HepG2 (cell line): ENCODE results near the gene HBEGF. TPM values are rescaled to one million over a fixed set of nuclear protein-coding genes. Genes with fewer than 3 reads are reported as not detected.

Experiments used
- ATAC-seq: fragments of 200-7000 bp; cut with Tn5 transposase; 3 replicates; pipeline ENCODE4 v1.9.1; 2020; ENCODE audit warnings: mild to moderate bottlenecking, moderate library complexity
- BruUV-seq: library from RNA; stranded (reverse); fragments of 400-500 nt; replicated peaks from 2 replicates; lab custom pipeline; 2021; lab: Mats Ljungman, UMichigan
- CTCF ChIA-PET: fragments of 300-600 bp; formaldehyde crosslinking; extraction: SDS; loops from one replicate; lab custom pipeline; 2021; ENCODE audit warnings: low total read pairs, inconsistent platforms, low intra/inter-chr PET ratio; lab: Yijun Ruan, JAX
- POLR2A ChIA-PET: fragments of 350-600 bp; sonication (Branson Sonifier 250); formaldehyde crosslinking; loops from one replicate; lab custom pipeline; 2020; ENCODE audit warnings: antibody characterized with exemption, inconsistent platforms; lab: Yijun Ruan, JAX
- DNase-seq: peaks from one replicate; pipeline ENCODE4 v3.0.0-alpha.2; 2015; ENCODE audit warnings: low spot score
- FAIRE-seq: peaks from 3 replicates; lab custom pipeline; 2011; peaks lifted over from hg19 to GRCh38; lab: Jason Lieb, UNC
- H2AFZ ChIP-seq: one replicate; pipeline ENCODE4 v1.6.1; 2011; ENCODE audit warnings: low read length, inconsistent platforms
- H3K27ac ChIP-seq: fragments of 300-600 bp; 3 replicates; pipeline ENCODE4 v1.8.0; 2011; ENCODE audit warnings: mixed run types, mild to moderate bottlenecking, mixed read lengths, low read length, inconsistent platforms; ENCODE audit not compliant: insufficient read depth; ENCODE audit errors: extremely low read length
- H3K27me3 ChIP-seq, 2 experiments: fragments of 200-600 bp in 1 of 2; 2 replicates in 1 of 2; 3 replicates in 1 of 2; pipeline versions ENCODE4 v1.6.0 to v1.8.0; 2011; ENCODE audit warnings: low read length in 2 of 2, mild to moderate bottlenecking in 2 of 2, moderate library complexity in 2 of 2, inconsistent platforms in 1 of 2; ENCODE audit not compliant: insufficient read depth in 2 of 2, control insufficient read depth in 1 of 2
- H3K36me3 ChIP-seq, 2 experiments: fragments of 200-600 bp in 1 of 2; replicated peaks in 1 of 2; 2 replicates in 1 of 2; 3 replicates in 1 of 2; pipeline versions ENCODE4 v1.5.1 to v1.8.0; 2011; ENCODE audit warnings: low read length in 2 of 2, inconsistent platforms in 1 of 2; ENCODE audit not compliant: insufficient read depth in 2 of 2, control insufficient read depth in 1 of 2
- H3K4me1 ChIP-seq: 2 replicates; pipeline ENCODE4 v1.5.1; 2012; ENCODE audit warnings: low read length, inconsistent platforms; ENCODE audit not compliant: insufficient read depth
- H3K4me2 ChIP-seq: 2 replicates; pipeline ENCODE4 v1.6.0; 2011; ENCODE audit warnings: low read depth, low read length, inconsistent platforms
- H3K4me3 ChIP-seq, 3 experiments: fragments of 200-600 bp in 1 of 3; sonication (generic), shearing (Covaris generic) in 1 of 3; replicated peaks in 1 of 3; 2 replicates each; pipeline ENCODE4 v1.5.1; 2011 to 2016; ENCODE audit warnings: low read length in 3 of 3, inconsistent platforms in 2 of 3, low read depth in 2 of 3, mild to moderate bottlenecking in 2 of 3, control low read depth in 1 of 3, mixed read lengths in 1 of 3; ENCODE audit not compliant: insufficient read depth in 1 of 3
- H3K79me2 ChIP-seq: one replicate; pipeline ENCODE4 v1.6.1; 2011; ENCODE audit warnings: low read length, inconsistent platforms; ENCODE audit not compliant: insufficient read depth
- H3K9ac ChIP-seq: 2 replicates; pipeline ENCODE4 v1.6.0; 2011; ENCODE audit warnings: mild to moderate bottlenecking, low read depth, low read length, inconsistent platforms; ENCODE audit not compliant: insufficient read depth
- H3K9me3 ChIP-seq: 2 replicates; pipeline ENCODE4 v1.5.1; 2012; ENCODE audit warnings: mild to moderate bottlenecking, low read length
- H4K20me1 ChIP-seq: 2 replicates; pipeline ENCODE4 v1.6.0; 2011; ENCODE audit warnings: inconsistent platforms, mild to moderate bottlenecking, low read length, moderate library complexity; ENCODE audit not compliant: insufficient read depth
- ETS1 ChIP-seq: sonication (generic); formaldehyde crosslinking; IDR thresholded peaks from 2 replicates; pipeline ENCODE4 v1.4.0; 2020; ENCODE audit warnings: missing genetic modification reagents
- KDM1A ChIP-seq: IDR thresholded peaks from 2 replicates; pipeline ENCODE4 v1.6.1; 2016; ENCODE audit warnings: missing compliant biosample characterization
- MEIS1 ChIP-seq: sonication (generic); formaldehyde crosslinking; IDR thresholded peaks from 2 replicates; pipeline ENCODE4 v1.9.0; 2021; ENCODE audit warnings: mild to moderate bottlenecking, missing genetic modification reagents, moderate library complexity, borderline replicate concordance
- SALL2 ChIP-seq: sonication (generic); formaldehyde crosslinking; IDR thresholded peaks from 2 replicates; pipeline ENCODE4 v1.8.1; 2023; ENCODE audit warnings: mild to moderate bottlenecking, missing genetic modification reagents, inconsistent platforms
- SIX1 ChIP-seq: sonication (generic); formaldehyde crosslinking; IDR thresholded peaks from 2 replicates; pipeline ENCODE4 v1.4.0; 2020; ENCODE audit warnings: missing genetic modification reagents, borderline replicate concordance
- SMARCC2 ChIP-seq: fragments of 450-650 bp; IDR thresholded peaks from 2 replicates; pipeline ENCODE4 v1.6.1; 2017; ENCODE audit warnings: antibody characterized with exemption, mild to moderate bottlenecking
- TFDP2 ChIP-seq: sonication (generic); formaldehyde crosslinking; IDR thresholded peaks from 2 replicates; pipeline ENCODE4 v1.4.0; 2020; ENCODE audit warnings: missing genetic modification reagents
- ZBTB7B ChIP-seq: sonication (generic); formaldehyde crosslinking; IDR thresholded peaks from 2 replicates; pipeline ENCODE4 v1.4.0; 2020; ENCODE audit warnings: missing genetic modification reagents
- ZNF180 ChIP-seq: sonication (generic); formaldehyde crosslinking; IDR thresholded peaks from 2 replicates; pipeline ENCODE4 v1.4.0; 2020; ENCODE audit warnings: low read depth, missing genetic modification reagents, borderline replicate concordance
- ZNF232 ChIP-seq: sonication (generic); formaldehyde crosslinking; IDR thresholded peaks from 2 replicates; pipeline ENCODE4 v1.4.0; 2020; ENCODE audit warnings: missing genetic modification reagents, borderline replicate concordance
- ZNF460 ChIP-seq: sonication (generic); formaldehyde crosslinking; IDR thresholded peaks from 2 replicates; pipeline ENCODE4 v1.5.1; 2020; ENCODE audit warnings: missing genetic modification reagents, mild to moderate bottlenecking, borderline replicate concordance
- ZNF781 ChIP-seq: sonication (generic); formaldehyde crosslinking; IDR thresholded peaks from 2 replicates; pipeline ENCODE4 v1.5.1; 2020; ENCODE audit warnings: borderline replicate concordance, mild to moderate bottlenecking, missing genetic modification reagents; ENCODE audit errors: not compliant biosample characterization
- ZNF788 ChIP-seq: sonication (generic); formaldehyde crosslinking; IDR thresholded peaks from 2 replicates; pipeline ENCODE4 v1.5.0; 2020; ENCODE audit warnings: mild to moderate bottlenecking, missing genetic modification reagents, borderline replicate concordance
- ZNF850 ChIP-seq: sonication (generic); formaldehyde crosslinking; conservative IDR thresholded peaks from 2 replicates; pipeline ENCODE4 v1.9.0; 2021; ENCODE audit warnings: mild to moderate bottlenecking, missing genetic modification reagents
- ZZZ3 ChIP-seq: sonication (generic); formaldehyde crosslinking; IDR thresholded peaks from 2 replicates; pipeline ENCODE4 v1.4.0; 2020; ENCODE audit warnings: missing genetic modification reagents, mild to moderate bottlenecking, borderline replicate concordance
- WGBS: methylation state at CpG from one replicate; pipeline ENCODE4 v1.1.6; 2017; ENCODE audit warnings: low lambda C conversion rate; 5-methylcytosine and 5-hydroxymethylcytosine counted together
- in situ Hi-C: cut with HindIII; loops from 2 replicates; pipeline ENCODE4 v1.10.0; 2017; ENCODE audit warnings: low pct_unique_long_range_greater_than_20kb; ENCODE audit not compliant: extremely low pct_ligation_motif_present
- intact Hi-C: fragments of 100-400 bp; cut with micrococcal nuclease; formaldehyde crosslinking; loops from one replicate; pipeline ENCODE4 v1.10.0; 2022; ENCODE audit not compliant: unreplicated experiment
- polyA plus RNA-seq, 8 experiments: library from polyadenylated mRNA; depleted of rRNA in 3 of 8; stranded (reverse) in 7 of 8; unstranded in 1 of 8; fragments of >200 nt; fragmentation: Illumina TruSeq in 4 of 8; extraction: Trizol in 4 of 8; gene quantifications; 2 replicates each; pipeline versions ENCODE4 v1.2.1 to v1.2.3, GENCODE V29; 2011 to 2016; ENCODE audit warnings: low read depth in 4 of 8, missing spikeins in 1 of 8, mixed read lengths in 1 of 8; ENCODE audit not compliant: insufficient read depth in 1 of 8
- total RNA-seq, 5 experiments: library from RNA; depleted of rRNA; stranded (reverse); fragments of >200 nt; fragmentation: Illumina TruSeq; extraction: Trizol; gene quantifications; 2 replicates each; pipeline ENCODE4 v1.2.3, GENCODE V29; 2016; ENCODE audit warnings: low read depth in 1 of 5

HBEGF gene
- total and polyA plus RNA-seq, 2 of the 13 experiments (the other 11 are each of a cell fraction or from before 2014, with no cell fraction given): 1.7 to 5.0 TPM

DNA sequence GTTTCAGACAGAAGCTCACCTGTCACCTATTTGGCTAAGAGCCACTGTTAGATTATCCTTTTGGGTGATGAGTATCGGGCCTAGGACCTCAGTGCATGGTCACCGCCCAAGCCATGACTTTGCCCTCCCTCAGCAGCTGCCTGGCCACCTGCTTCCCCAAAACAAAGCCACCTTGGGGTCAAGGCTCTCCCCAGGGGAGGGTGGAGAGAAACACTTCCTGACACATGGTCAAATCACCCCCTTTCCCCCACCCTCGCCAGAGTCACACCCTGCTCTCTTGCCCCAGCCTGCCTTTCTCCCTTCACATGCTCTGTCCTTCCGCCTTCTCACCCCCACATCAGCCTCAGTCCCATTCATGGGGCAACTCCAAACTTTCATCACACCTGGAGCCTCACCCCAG lies 1.7 kb upstream of the HBEGF start:
- H3K9ac ChIP-seq: no peak overlapping the region
- BruUV-seq: no TSS peak
- no peaks in the 10 kb centered on the region for H4K20me1 ChIP-seq
- no peak overlapping the region for H3K4me3 ChIP-seq
- 0 out of 5 replicates have a peak, but pooled peaks cover 0 to 7% of the 10 kb centered on the region in 2 experiments for H3K27me3 ChIP-seq
- no peaks in the 10 kb centered on the region for H3K36me3 ChIP-seq
- H2AFZ ChIP-seq: no peak overlapping the region
- intact Hi-C loops (loop anchor here (5.0 kb wide), 3 partner anchors 56 to 176 kb away; no protein-coding TSS in a partner anchor), in situ Hi-C loops (no loop called here)
- no peak for ATAC-seq
- H3K27ac ChIP-seq: no peak overlapping the region
- H3K4me2 ChIP-seq: peak overlapping the region; percentile 99; the same call in 1 of the 2 replicates
- TF ChIP-seq ETS1: no peak
- no peak for TF ChIP-seq ZNF180
- TF ChIP-seq MEIS1 (CRISPR knock-in tag): no peak
- CTCF ChIA-PET: no interaction called here
- no peaks in the 10 kb centered on the region for H3K9me3 ChIP-seq
- FAIRE-seq: no peak
- POLR2A ChIA-PET: no interaction called here
- no peaks in the 10 kb centered on the region for H3K79me2 ChIP-seq
- no peak for DNase-seq
- peaks cover 69% of the 10 kb centered on the region for H3K4me1 ChIP-seq
- WGBS: 31% methylated on average over 3 of the region's 4 CpGs

GRCh38 chr5:140347360-140347759 lies 957 bp upstream of the HBEGF start:
- Histone ChIP-seq H3K27ac (no peak overlapping the region), H2AFZ (no peak overlapping the region), H3K4me2 (peak overlapping the region; percentile 99), H3K79me2 (no peaks in the 10 kb centered on the region), H3K4me3 (peak overlapping the region; percentile 62 to 81 (median 81)), H3K9me3 (no peaks in the 10 kb centered on the region), H3K9ac (peak overlapping the region; percentile 51; the same call in 1 of the 2 replicates), H3K27me3 (0 out of 5 replicates have a peak, but pooled peaks cover 0 to 7% of the 10 kb centered on the region in 2 experiments), H3K4me1 (peaks cover 69% of the 10 kb centered on the region), H4K20me1 (no peaks in the 10 kb centered on the region), H3K36me3 (no peaks in the 10 kb centered on the region)
- BruUV-seq: no TSS peak
- in situ Hi-C loops: no loop called here
- WGBS: 0% methylated on average over 2 of the region's 2 CpGs
- ChIA-PET CTCF (interaction anchor here (1.1 to 1.8 kb wide), 2 partner anchors 11 to 103 kb away, joined by 5 to 6 read pairs; no protein-coding TSS in a partner anchor), POLR2A (interaction anchor here (0.9 to 1.8 kb wide), 13 partner anchors 10 to 300 kb away, joined by 3 to 15 read pairs (median 8); partner anchors contain the start of genes ANKHD1, IK, NDUFA2 and PFDN1)
- no peak for DNase-seq
- intact Hi-C loops: loop anchor here (5.0 kb wide), 3 partner anchors 55 to 175 kb away; no protein-coding TSS in a partner anchor
- FAIRE-seq: no peak
- ATAC-seq: no peak
- TF ChIP-seq SMARCC2 (no peak), SALL2 (CRISPR knock-in tag) (no peak), KDM1A (CRISPR knock-in tag) (no peak), ZNF850 (CRISPR knock-in tag) (no peak), SIX1 (CRISPR knock-in tag) (no peak), ZNF781 (CRISPR knock-in tag) (no peak), TFDP2 (CRISPR knock-in tag) (no peak), ZNF232 (CRISPR knock-in tag) (no peak), ZBTB7B (CRISPR knock-in tag) (no peak), ZNF460 (CRISPR knock-in tag) (no peak), ZNF788 (CRISPR knock-in tag) (no peak), ZZZ3 (CRISPR knock-in tag) (no peak)
